Subcutaneous abdominal adipose tissue (tissue), 5 donors: ENCODE results near the gene ANKRD50.
A peak's percentile ranks its signal among the peaks of the same experiment; 100 is the strongest.

ENCODE experiments used
- H3K27ac ChIP-seq: one replicate; pipeline ENCODE4 v1.7.0; 2013; ENCODE audit warnings: low read depth, mild to moderate bottlenecking, inconsistent platforms, low read length, moderate library complexity
- H3K27me3 ChIP-seq, 5 donors: one replicate each; pipeline ENCODE4 v1.7.0; 2013; ENCODE audit warnings: low read length in 5 of 5, inconsistent platforms in 1 of 5; ENCODE audit not compliant: control insufficient read depth in 5 of 5, insufficient read depth in 4 of 5
- H3K36me3 ChIP-seq, 5 donors: one replicate each; pipeline ENCODE4 v1.7.0; 2013; ENCODE audit warnings: low read length in 5 of 5; ENCODE audit not compliant: control insufficient read depth in 5 of 5, insufficient read depth in 5 of 5
- H3K4me1 ChIP-seq, 5 donors: one replicate each; pipeline ENCODE4 v1.7.0; 2013; ENCODE audit warnings: low read length in 5 of 5, mild to moderate bottlenecking in 3 of 5, moderate library complexity in 1 of 5; ENCODE audit not compliant: control insufficient read depth in 5 of 5, insufficient read depth in 5 of 5
- H3K4me3 ChIP-seq, 5 donors: one replicate each; pipeline ENCODE4 v1.7.0; 2013; ENCODE audit warnings: low read length in 5 of 5, low read depth in 1 of 5
- H3K9ac ChIP-seq, 5 donors: one replicate each; pipeline ENCODE4 v1.7.0; 2013; ENCODE audit warnings: low read length in 5 of 5, mild to moderate bottlenecking in 4 of 5, moderate library complexity in 3 of 5
- H3K9me3 ChIP-seq, 5 donors: one replicate each; pipeline ENCODE4 v1.7.0; 2013; ENCODE audit warnings: low read length in 5 of 5; ENCODE audit not compliant: control insufficient read depth in 5 of 5
- donor health status: healthy.
- donor health status: healthy.
- donor health status: healthy.
- donor health status: healthy.
- donor health status: healthy.

ANKRD50 gene

DNA sequence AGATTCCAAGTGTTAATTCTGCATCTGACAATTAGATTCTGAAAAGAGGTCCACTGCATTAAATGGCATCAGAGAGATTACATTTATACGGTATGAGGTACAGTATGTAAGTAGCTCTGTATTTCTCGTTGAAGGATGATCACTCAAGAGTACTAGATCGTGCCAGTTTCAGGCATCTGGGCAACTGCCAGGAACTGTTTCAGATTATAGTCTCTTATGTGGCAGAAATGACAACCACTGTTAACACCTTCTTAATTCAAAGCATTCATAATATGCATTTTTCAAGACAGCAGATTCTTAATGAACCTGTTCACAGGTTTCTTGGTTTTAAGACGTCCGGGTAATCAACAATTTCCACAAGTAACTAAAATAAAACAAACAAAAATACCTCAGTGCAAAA lies 1.6 kb downstream of the ANKRD50 start:
- Histone ChIP-seq H3K4me1 (peaks cover 5 to 36% (median 31%) of the 10 kb centered on the region in 5 donors), H3K36me3 (peaks cover 0 to 4% (median 0%) of the 10 kb centered on the region in 5 donors), H3K4me3 (peak overlapping the region; percentile 86 to 92 (median 88)), H3K9me3 (no peaks in the 10 kb centered on the region), H3K9ac (peak overlapping the region in 3 of 5 donors; percentile 16 to 83 (median 24)), H3K27ac (no peak overlapping the region), H3K27me3 (no peaks in the 10 kb centered on the region)

DNA sequence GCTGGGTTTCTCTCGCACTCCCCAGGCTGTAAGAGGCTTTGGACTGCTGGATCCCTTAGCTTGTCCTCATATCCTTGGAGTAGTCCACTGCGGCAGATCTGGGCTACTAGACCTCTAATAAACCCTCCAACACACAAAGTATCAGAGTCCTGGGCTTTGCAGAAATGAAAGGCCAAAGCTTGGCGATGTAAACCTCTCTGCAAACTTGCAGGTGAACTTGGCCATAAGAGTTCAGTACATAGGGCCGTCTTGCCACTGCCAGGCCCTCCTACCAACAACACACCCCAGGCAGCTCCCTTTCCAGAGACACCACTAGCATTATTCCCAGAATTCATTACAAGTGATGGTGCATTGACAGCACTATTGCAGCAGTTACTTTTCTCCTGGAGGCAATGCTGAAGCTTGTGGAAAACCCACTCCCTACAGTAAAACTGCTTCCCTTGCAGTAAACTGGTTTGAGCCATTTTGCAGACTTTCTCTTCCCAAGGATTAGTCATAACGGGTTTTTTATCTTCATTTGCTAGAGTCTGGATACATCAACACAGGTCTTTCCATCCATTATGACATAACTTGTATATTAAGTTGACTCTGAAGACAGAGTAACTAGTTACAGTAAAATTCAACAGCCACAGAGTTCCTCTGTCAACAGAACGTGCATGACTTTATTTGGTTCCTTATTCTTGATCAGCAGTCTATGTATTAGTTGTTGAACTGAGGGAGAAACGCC lies 2.4 kb downstream of the ANKRD50 start:
- Histone ChIP-seq H3K4me1 (peaks cover 5 to 36% (median 31%) of the 10 kb centered on the region in 5 donors), H3K27me3 (no peaks in the 10 kb centered on the region), H3K9ac (peak overlapping the region in 3 of 5 donors; percentile 50 to 83 (median 52)), H3K27ac (no peak overlapping the region), H3K4me3 (peak overlapping the region; percentile 61 to 92 (median 88)), H3K36me3 (peaks cover 0 to 4% (median 0%) of the 10 kb centered on the region in 5 donors), H3K9me3 (no peaks in the 10 kb centered on the region)

DNA sequence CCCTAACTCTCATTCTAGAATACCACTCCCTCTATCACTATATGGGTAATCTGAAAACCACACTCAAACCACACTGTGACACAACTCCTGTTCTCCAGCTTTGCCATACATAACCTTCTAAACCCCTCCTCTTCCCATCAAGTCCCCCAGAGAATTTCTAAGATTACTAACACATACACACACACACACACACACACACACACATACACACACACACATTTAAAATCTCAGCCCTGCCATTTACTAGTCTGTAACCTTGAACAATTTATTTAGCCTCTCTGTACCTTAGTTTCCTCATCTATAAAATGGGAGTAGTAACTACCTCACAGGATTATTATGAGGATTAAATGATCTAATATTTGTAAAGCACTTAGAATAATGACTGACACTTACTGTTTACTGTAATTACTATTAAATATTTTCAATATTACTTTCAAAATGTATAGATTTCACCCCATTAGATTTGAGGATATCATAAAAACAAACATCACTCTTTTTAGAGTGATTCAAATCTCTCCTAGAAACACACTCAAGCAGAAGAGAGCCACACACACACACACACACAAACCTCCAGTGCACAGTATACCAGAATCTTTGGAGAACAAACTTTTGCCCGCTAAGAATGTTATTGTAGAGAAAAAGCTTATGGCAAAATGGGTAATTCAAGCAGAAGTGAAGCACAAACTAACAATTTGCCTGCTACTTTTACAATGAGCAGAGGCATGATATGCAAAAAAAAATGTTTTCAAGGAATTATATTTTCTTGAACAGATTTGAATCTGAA lies 3.8 kb downstream of the ANKRD50 start:
- no peaks in the 10 kb centered on the region for H3K9me3 ChIP-seq
- peaks cover 5 to 36% (median 30%) of the 10 kb centered on the region in 5 donors for H3K4me1 ChIP-seq
- H3K9ac ChIP-seq: no peak overlapping the region
- H3K36me3 ChIP-seq: peaks cover 0 to 4% (median 0%) of the 10 kb centered on the region in 5 donors
- H3K27ac ChIP-seq: no peak overlapping the region
- H3K27me3 ChIP-seq: no peaks in the 10 kb centered on the region
- no peak overlapping the region for H3K4me3 ChIP-seq

DNA sequence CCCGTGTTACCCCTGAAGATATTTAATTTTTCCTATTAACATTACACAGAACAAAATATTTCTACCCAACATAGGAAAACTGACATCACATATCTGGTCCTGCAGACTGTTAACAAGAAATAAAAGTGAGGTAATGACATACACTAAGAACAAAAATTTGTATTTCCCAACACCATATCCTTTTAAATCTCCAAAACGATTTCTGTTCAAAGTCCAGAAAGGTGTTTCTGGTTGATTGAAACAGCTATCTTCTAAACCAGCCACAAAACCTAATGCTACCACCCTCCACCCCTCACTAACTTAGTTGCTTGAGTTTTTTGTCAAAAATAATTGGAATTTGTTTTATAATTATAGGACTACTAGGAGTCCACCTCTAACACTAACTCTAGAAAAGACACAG lies 7.1 kb downstream of the ANKRD50 start:
- no peak overlapping the region for H3K27ac ChIP-seq
- H3K4me3 ChIP-seq: no peak overlapping the region

DNA sequence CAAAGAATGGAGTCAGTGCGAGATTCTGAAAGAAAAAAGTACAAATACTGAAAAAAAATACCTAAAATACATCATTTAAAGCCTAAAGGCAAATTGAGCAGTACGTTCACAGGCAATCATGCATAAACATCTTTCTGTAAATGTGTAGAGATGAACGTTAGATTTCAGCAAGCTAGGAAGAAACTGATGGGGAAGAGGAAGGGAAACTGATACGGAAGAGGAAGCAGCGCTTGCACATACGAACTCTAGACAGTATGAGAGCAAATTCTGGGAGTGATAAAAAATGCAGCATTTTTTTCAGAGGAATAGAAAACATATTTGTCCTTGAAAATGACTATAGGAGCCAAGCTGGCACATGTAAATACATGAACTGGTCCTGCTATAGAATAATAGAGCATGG lies 9.4 kb downstream of the ANKRD50 start:
- no peak overlapping the region for H3K27ac ChIP-seq
- H3K27me3 ChIP-seq: no peaks in the 10 kb centered on the region
- peaks cover 0 to 10% (median 3%) of the 10 kb centered on the region in 5 donors for H3K36me3 ChIP-seq
- no peaks in the 10 kb centered on the region for H3K9me3 ChIP-seq
- H3K4me3 ChIP-seq: no peak overlapping the region
- H3K4me1 ChIP-seq: no peaks in the 10 kb centered on the region
- no peak overlapping the region for H3K9ac ChIP-seq

More for the DNA sequence above, 7.1 kb downstream of the ANKRD50 start:
- Histone ChIP-seq H3K9me3 (no peaks in the 10 kb centered on the region), H3K9ac (no peak overlapping the region), H3K27me3 (no peaks in the 10 kb centered on the region), H3K4me1 (peaks cover 3 to 14% (median 10%) of the 10 kb centered on the region in 5 donors), H3K36me3 (peaks cover 0 to 5% (median 3%) of the 10 kb centered on the region in 5 donors)

DNA sequence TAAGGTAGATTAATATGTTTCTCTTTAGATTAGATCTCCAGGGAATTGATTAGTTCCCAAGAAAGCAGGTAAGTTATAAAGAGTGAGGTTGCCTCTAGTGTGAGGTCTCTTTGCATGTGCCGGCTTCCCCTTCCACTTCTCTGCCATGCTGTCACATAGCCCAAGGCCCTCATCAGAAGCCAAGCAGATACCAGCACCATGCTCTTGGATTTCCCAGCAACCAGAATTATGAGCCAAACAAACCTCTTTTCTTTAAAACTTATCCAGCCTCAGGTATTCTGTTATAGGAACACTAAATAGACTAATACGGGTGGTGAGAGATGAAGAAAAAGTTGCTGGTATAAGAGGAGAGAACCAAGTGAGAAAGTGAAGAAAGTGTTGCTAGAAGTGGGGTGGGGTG lies 15.1 kb downstream of the ANKRD50 start:
- Histone ChIP-seq H3K27ac (no peak overlapping the region), H3K9me3 (peaks cover 0 to 6% (median 3%) of the 10 kb centered on the region in 5 donors), H3K4me1 (no peaks in the 10 kb centered on the region), H3K9ac (no peak overlapping the region), H3K27me3 (no peaks in the 10 kb centered on the region), H3K4me3 (no peak overlapping the region), H3K36me3 (peaks cover 0 to 12% (median 3%) of the 10 kb centered on the region in 5 donors)

DNA sequence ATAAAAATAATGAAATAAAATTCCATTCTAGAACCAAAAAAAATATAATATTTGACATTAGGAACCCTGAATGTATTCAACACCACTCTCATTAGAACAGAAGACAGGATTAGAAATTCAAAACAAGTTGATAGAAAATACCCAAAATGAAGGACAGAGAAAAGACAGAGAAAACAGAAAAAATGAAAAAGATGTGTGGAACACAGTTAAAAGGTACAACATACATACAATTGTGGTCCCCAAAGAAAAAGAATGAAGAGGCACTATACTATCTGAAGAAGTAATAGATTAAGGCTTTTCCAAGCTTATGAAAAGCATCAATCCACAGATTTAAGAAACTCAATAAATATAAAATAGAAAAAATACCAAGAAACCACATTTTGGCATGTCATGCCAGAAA lies 16.4 kb downstream of the ANKRD50 start:
- Histone ChIP-seq H3K27ac (no peak overlapping the region), H3K36me3 (peaks cover 0 to 12% (median 3%) of the 10 kb centered on the region in 5 donors), H3K4me1 (no peaks in the 10 kb centered on the region), H3K9me3 (peaks cover 0 to 6% (median 3%) of the 10 kb centered on the region in 5 donors), H3K4me3 (no peak overlapping the region), H3K9ac (no peak overlapping the region), H3K27me3 (no peaks in the 10 kb centered on the region)

DNA sequence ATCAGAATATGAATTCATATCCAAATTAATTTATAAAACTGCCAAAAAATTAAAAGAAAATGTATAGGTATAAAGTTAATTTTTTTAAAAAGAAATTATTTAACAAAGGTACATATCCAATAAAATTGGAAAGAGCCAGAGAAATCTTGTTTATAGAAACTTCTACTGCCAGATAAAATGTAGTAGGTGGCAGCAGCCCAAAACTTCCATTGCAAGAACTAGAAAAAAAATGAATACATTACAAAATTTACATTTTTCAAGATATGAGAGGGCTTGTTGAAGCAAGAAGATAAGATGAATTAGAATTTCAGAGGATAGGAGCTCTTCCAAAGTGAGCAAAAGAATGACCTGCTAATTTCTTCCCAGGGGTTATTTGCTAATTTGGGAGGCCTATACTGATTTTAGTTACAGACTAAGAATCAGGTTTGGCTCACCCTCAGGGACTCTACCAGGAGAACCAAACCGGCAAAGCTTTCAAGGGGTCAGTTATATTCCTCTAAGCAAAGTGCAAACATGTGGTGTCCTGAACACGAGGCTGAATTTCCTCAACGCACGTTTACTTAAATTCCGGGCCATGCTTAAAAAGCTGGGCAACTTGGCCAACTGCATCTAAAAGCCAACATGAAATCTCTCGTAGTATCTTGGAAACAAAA lies 17.5 kb downstream of the ANKRD50 start:
- Histone ChIP-seq H3K4me1 (no peaks in the 10 kb centered on the region), H3K27ac (no peak overlapping the region), H3K36me3 (peaks cover 0 to 11% (median 0%) of the 10 kb centered on the region in 5 donors), H3K27me3 (no peaks in the 10 kb centered on the region), H3K4me3 (no peak overlapping the region), H3K9ac (no peak overlapping the region), H3K9me3 (peaks cover 0 to 6% (median 3%) of the 10 kb centered on the region in 5 donors)

DNA sequence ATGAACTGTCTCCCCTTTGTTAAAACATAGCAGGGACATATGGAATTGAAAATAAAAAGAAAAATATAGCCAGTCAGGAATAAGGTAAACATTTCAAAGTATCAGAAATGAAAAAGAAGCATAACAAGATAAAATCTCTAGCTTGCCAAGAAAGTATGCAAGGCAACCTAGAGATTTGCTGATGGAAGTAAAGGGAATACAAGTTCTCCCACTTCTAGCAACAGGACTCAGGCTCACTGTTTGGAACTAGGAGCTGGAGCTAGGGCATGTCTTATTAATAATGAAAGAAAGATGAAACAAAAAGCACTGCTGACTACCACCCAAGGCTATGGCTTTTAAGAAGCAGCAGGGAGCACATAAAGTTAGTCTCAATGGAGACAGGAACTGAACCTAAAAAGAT lies 18.2 kb downstream of the ANKRD50 start:
- no peak overlapping the region for H3K9ac ChIP-seq
- H3K4me1 ChIP-seq: no peaks in the 10 kb centered on the region
- H3K36me3 ChIP-seq: peaks cover 0 to 11% (median 0%) of the 10 kb centered on the region in 5 donors
- H3K27ac ChIP-seq: no peak overlapping the region
- H3K27me3 ChIP-seq: no peaks in the 10 kb centered on the region
- H3K9me3 ChIP-seq: peaks cover 0 to 6% (median 3%) of the 10 kb centered on the region in 5 donors
- H3K4me3 ChIP-seq: no peak overlapping the region
